GM18873 (cell line): Measurements from ENCODE around the gene IRF2BP1.

Experiments used
- ATAC-seq: cut with Tn5 transposase; IDR thresholded peaks from one replicate; pipeline ENCODE4 v1.9.1; 2021; ENCODE audit warnings: mild to moderate bottlenecking, moderate library complexity, moderate number of reproducible peaks; ENCODE audit not compliant: unreplicated experiment, low FRiP score

The IRF2BP1 gene

DNA sequence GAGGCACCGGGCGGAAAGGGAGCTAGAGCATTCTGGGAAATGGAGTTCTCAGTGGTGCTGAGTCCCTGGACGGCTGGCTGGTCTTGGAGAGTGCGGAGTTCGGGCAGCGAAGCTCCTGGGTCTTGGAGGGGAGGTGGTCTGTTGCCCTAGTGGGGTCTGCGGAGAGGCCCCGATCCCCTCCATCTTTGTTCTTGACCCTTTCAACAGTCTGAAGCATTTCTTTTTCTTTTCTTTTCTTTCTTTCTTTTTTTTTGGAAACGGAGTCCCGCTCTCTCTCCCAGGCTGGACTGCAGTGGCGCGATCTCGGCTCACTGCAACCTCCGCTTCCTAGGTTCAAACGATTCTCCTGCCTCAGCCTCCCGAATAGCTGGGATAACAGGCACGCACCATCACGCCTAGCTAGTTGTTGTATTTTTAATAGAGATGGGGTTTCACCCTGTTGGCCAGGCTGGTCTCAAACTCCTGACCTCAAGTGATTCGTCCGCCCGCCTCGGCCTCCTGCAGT is 22.6 kb downstream of the IRF2BP1 start:
- no peak for ATAC-seq

- peak; percentile 88 for ATAC-seq
These were observed 23.2 kb downstream of the IRF2BP1 start, which contains the start of gene SYMPK for GRCh38 chr19:45862564-45863334. Gene SYMPK, minus strand, starts transcription at chr19:45863147. Its CDS starts 8,652 bp downstream, at chr19:45854495.

DNA sequence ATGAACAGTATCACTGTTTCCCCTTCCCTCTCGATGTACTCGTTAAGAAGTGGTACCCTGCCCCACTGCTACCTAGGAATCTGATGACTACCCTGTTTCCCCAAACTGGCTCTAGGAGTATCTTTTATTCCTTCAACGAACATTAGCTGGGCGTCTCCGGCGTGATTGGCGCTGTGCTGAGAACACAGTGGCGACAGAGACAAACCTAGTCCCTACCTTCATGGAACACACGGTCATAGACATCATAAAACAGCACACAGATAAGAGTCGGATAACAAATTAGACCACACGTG is 23.7 kb downstream of the IRF2BP1 start:
- no peak for ATAC-seq

DNA sequence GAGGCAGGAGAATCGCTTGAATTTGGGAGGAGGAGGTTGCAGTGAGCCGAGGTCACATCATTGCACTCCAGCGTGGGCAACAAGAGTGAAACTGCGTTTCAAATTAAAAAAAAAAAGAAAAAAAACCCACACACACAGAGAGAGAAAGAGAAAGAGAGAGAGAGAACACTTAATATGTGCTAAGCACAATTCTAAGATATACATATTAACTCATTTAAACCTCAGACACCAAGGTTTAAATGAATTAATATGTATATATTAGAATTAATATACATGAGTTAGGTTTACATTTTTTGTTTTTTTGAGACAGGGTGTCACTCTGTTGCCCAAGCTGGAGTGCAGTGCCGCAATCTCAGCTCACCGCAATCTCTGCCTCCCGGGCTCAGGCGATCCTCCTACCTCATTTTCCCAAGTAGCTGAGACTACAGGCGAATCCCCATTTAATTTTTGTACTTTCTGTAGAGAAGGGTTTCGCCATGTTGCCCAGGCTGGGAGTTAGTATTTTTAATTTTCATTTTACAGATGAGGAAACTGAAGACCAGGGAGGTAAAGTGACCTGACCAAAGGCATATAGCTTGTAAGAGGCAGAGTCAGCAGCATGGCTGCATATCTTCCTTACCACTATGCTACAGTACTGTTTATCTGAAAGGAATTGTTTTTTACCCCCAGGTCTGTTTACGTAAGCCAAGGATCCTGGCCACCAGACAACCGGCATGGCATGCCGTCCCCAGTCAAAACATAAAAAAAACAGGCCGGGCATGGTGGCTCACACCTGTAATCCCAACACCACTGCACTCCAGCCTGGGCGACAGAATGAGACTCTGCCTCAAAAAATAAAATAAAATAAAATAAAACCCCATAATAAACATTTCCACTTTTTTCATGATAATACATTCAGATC is 25.3 kb downstream of the IRF2BP1 start:
- ATAC-seq: no peak

DNA sequence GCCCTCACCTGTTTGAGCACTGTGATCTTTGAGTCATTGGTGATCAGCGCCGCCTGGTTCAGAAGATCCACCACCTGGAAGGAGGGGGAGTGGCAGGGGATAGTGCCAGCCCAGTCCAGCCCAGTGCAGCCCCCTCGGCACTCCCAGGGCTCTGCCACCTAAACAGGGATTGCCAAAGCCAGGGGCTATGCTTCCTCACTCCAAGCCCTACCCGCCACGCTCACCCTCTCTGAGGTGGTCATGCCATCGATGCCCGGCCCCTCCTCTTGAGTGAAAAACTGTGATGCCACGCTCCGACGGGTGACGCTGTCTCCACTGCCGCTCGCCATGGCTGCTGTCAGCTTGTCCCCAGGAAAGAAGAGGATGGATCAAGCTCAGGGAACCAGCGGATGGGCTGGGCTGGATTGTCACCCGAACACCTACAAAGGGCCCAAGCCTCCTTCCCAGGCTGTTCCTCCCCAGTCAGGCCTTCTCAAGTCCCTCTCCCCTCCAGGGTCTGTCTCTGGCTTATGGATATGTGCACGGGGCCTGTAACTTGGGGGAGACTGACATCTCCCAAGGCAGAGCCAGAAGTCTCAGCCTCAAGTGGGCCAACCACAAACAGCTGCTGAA is 31.7 kb downstream of the IRF2BP1 start:
- no peak for ATAC-seq

GRCh38 chr19:45852983-45853382 is 33.0 kb downstream of the IRF2BP1 start:
- ATAC-seq: no peak

DNA sequence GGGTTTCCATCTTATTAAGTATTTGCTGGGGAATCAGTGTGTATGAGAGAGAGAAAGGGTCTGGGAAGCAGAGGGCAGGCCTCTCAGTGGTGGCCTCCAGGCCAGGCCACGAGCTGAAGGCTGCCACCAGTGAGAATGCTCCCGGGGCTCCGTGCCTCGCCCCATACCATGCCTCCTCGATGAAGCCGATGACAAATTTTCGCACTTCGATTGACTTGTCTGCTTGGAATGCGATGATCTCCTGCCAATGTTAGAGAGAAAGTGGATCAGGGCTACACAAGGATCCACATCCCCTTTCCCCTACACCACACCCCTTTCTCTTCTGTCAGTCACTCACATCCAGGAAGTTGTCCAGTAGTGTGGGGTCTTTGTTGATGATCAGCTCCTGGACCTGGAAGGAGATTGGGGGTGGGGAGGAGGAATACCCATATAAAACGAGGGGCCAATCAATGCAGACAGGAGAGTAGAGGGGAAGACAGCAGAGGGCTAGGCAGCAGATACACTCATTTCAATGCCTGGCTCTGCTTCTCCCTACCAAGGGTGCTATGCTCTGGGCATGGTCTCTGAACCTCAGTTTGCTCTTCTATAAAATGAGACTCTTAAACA is 33.7 kb downstream of the IRF2BP1 start:
- ATAC-seq: no peak

DNA sequence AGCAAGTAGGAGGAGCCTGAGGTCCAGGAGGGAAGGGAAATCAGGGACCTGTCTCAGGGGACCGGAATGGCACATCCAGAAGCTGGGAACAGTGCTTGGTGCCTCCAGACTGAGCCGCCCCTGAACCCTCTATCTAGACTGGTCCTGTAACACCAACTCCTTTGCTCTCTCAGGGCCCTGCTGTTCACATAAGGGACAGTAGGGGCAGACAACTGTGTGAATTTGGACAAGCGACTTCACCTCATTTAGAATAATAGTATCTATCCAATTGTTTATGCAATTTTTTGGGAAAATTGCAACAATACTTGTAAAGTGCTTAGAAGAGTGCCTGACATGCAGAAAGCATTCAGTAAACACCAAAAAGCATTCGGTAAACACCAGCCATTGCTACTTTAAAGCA is 37.0 kb downstream of the IRF2BP1 start:
- ATAC-seq: no peak

- ATAC-seq: no peak
These were observed 38.3 kb downstream of the IRF2BP1 start for GRCh38 chr19:45847663-45848062.

DNA sequence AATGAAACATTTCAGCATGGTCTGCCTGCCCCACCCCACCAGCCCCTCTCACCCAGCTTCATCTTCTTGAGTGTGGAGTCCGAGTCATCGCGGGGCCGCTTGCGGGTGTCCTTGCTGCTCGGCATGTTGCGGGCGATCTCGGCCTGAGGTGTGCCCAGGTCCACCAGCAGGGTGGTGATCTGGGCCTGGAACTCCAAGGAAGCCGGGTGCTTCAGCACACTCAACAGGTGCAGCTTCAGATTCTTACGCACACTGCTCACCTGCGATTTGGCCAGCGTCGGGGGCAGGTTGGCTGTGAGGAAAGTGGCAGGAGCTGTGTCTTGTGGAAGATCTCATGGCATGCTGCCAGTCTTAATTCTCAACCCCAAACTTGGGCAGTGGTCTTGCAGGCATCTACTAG is 43.7 kb downstream of the IRF2BP1 start:
- ATAC-seq: no peak

GRCh38 chr19:45834970-45835369 is 51.0 kb downstream of the IRF2BP1 start:
- ATAC-seq: no peak
